ENCODE data around the gene ASB1. TPM values are rescaled to one million over a fixed set of nuclear protein-coding genes. Genes with fewer than 3 reads are reported as not detected.

The ASB1 gene
- total RNA-seq, 1 donor from 2014 or later = 34.4 TPM

DNA sequence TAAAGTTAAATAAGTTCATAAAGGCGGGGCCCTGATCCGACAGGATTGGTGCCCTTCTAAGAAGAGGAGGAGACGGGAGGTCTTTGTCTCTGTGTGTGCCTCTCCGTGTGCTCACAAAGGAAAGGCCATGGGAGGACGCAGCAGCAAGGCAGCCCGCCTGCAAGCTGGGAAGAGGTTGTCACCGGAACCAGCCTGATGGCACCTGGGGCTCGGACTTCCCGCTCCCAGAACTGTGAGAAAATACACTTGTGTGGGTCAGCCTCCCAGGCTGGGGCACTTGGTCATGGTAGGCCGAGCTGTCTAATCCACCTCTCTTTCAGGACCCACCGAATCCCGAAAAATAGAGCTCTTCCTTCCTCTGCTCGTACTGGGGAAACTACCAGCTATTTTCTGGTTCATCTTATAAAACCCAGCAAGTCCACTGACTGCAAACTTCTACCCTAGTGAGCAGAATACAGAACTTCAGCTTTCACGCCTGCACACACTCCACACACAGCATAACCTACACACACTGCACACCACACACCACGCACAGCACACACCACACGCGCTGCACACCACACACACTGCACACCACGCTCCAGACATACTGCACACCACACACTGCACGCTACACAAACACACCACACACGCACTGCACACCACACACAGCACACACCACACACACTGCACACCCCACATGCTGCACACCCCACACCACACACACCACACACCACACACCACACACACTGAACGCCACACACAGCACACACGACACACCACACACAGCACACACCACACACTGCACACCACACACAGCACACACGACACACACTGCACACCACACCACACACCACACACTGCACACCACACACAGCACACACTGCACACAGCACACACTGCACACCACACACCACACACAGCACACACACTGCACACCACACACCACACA, 58.1 kb downstream of the ASB1 start:
- H3K36me3 Mint-ChIP-seq = no peaks in the 10 kb centered on the region
- H3K4me3 Mint-ChIP-seq = no peak overlapping the region
- no peak overlapping the region for H3K27ac Mint-ChIP-seq
- peaks cover 8% of the 10 kb centered on the region for H3K9me3 Mint-ChIP-seq
- no peaks in the 10 kb centered on the region for H3K27me3 Mint-ChIP-seq
- H3K4me1 Mint-ChIP-seq (ENCODE audit: unreplicated experiment) = no peaks in the 10 kb centered on the region
- DNase-seq (ENCODE audit: extremely low spot score, unreplicated experiment) = no peak
- TF ChIP-seq, protein P1, sequence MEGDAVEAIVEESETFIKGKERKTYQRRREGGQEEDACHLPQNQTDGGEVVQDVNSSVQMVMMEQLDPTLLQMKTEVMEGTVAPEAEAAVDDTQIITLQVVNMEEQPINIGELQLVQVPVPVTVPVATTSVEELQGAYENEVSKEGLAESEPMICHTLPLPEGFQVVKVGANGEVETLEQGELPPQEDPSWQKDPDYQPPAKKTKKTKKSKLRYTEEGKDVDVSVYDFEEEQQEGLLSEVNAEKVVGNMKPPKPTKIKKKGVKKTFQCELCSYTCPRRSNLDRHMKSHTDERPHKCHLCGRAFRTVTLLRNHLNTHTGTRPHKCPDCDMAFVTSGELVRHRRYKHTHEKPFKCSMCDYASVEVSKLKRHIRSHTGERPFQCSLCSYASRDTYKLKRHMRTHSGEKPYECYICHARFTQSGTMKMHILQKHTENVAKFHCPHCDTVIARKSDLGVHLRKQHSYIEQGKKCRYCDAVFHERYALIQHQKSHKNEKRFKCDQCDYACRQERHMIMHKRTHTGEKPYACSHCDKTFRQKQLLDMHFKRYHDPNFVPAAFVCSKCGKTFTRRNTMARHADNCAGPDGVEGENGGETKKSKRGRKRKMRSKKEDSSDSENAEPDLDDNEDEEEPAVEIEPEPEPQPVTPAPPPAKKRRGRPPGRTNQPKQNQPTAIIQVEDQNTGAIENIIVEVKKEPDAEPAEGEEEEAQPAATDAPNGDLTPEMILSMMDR (conservative IDR thresholded peaks at IDR 0.05) = no peak

DNA sequence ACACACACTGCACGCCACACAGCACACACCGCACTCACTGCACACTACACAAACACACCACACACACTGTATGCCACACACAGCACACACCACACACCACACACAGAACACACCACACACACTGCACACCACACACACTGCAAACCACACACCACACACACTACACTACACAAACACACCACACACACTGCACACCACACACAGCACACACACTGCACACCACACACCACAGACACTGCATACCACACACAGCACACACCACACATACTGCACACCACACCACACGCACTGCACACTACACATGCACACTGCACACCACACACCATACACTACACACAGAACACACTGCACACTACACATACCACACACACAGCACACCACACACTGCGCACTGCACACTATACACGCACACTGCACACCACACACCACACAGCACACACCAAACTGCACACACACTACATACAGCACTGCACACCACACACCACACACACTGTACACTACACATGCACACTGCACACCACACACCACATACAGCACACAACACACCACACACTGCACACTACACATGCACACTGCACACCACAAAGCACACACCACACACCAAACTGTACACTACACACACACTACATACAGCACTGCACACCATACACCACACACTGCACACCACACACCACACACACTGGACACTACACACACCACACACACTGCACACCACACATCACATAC, 59.6 kb downstream of the ASB1 start:
- DNase-seq (ENCODE audit: extremely low spot score, unreplicated experiment) = no peak
- H3K27me3 Mint-ChIP-seq = no peaks in the 10 kb centered on the region
- H3K9me3 Mint-ChIP-seq = no peaks in the 10 kb centered on the region
- H3K4me1 Mint-ChIP-seq (ENCODE audit: unreplicated experiment) = no peaks in the 10 kb centered on the region
- no peak overlapping the region for H3K4me3 Mint-ChIP-seq
- TF ChIP-seq, protein P1 (conservative IDR thresholded peaks at IDR 0.05) = no peak
- no peak overlapping the region for H3K27ac Mint-ChIP-seq
- no peaks in the 10 kb centered on the region for H3K36me3 Mint-ChIP-seq

DNA sequence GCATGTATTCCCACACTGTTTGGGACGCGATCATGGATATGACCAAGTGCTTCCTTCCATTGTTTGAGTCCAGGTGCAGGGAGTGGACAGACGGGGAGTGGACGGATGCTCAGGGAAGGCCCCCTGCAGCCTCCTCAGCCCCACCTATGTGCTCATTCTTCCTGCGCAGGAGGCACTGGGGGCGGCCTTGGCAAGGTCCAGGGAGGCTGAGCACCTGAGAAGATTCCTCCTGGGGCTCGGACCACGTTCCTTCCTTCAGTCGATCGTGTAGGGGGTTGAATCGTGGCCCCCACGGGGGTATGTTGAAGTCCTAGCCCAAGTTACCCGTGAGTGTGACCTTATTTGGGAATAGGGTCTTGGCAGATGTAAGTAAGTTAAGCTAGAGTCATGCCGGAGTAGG, 60.4 kb downstream of the ASB1 start:
- DNase-seq (ENCODE audit: extremely low spot score, unreplicated experiment) = no peak
- no peaks in the 10 kb centered on the region for H3K36me3 Mint-ChIP-seq
- peaks cover 5% of the 10 kb centered on the region for H3K4me1 Mint-ChIP-seq (ENCODE audit: unreplicated experiment)
- no peaks in the 10 kb centered on the region for H3K9me3 Mint-ChIP-seq
- H3K4me3 Mint-ChIP-seq = no peak overlapping the region
- H3K27me3 Mint-ChIP-seq = no peaks in the 10 kb centered on the region
- no peak overlapping the region for H3K27ac Mint-ChIP-seq
- TF ChIP-seq, protein P1 (conservative IDR thresholded peaks at IDR 0.05) = no peak

DNA sequence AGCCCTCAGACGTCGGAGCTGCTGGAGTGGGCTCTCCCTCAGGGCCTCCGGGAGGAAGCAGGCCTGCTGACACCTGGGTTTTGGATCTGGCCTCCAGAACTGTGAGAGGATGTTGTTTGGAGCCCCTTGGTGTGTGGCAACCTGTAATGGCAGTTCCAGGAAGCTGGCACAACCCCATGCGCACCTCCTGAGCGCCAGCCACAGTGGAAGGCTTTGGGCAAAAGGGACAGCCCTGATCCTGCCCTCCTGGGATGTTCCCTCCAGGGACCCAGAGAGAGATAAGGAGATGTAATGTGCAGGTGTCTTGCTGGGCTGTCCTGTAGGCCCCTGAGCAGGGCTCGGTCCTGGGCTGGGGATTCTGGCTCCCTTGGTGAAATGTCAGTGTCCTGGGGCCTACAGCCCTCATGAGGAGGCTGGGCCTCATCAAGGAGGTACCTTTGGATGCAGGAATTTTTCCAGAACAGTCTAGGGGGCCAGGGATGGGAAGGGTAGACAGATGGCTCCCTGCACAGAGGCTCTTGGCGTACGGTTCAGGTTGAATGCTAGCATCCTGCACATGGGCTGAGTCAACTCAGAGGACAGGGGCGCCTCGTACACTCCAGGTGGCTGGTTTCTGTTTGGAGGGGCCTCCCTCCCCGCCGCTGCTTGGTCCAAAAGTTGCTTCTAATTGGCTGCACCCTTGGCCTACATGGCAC, 61.1 kb downstream of the ASB1 start:
- TF ChIP-seq, protein P1 (conservative IDR thresholded peaks at IDR 0.05) = no peak
- Mint-ChIP-seq H3K27me3 (no peaks in the 10 kb centered on the region), H3K36me3 (no peaks in the 10 kb centered on the region), H3K9me3 (no peaks in the 10 kb centered on the region), H3K27ac (no peak overlapping the region), H3K4me3 (no peak overlapping the region), H3K4me1 (ENCODE audit: unreplicated experiment) (peaks cover 12% of the 10 kb centered on the region)
- DNase-seq (ENCODE audit: extremely low spot score, unreplicated experiment) = no peak

DNA sequence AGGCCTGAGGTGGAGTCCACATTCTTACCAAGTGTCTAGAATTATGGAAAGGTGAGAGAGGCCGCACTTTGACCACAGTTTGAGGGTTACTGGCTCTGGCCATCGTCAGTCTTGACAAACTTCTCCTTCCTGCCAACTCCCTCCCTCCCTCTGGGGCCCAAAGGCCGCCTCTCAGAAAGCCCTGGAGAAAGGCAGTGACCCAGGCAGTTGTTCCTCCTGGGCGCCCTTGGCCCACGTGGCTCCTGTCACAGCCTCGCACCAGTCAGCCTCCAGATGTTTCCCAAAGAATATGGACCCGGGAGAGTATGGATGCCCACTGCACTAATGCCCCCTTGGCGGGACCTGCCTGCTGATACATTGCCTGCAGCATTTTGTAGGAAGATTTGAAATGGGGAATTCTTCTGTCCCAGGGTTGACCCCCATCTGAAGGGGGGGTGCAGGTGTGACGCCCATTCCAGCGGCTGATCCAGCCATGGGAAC, 61.7 kb downstream of the ASB1 start:
- Mint-ChIP-seq H3K9me3 (no peaks in the 10 kb centered on the region), H3K27me3 (no peaks in the 10 kb centered on the region), H3K27ac (no peak overlapping the region), H3K4me3 (no peak overlapping the region), H3K4me1 (ENCODE audit: unreplicated experiment) (peaks cover 13% of the 10 kb centered on the region), H3K36me3 (no peaks in the 10 kb centered on the region)
- TF ChIP-seq, protein P1 (conservative IDR thresholded peaks at IDR 0.05) = no peak
- no peak for DNase-seq (ENCODE audit: extremely low spot score, unreplicated experiment)

Data from type B pancreatic cell (in vitro differentiated cells).